H1 (cell line): ENCODE measurements around the gene KRT76.

Experiments
- BCL11A ChIP-seq, 2 experiments: IDR thresholded peaks; one replicate each; pipeline ENCODE4 v1.6.1; 2011; ENCODE audit warnings: low read depth in 2 of 2, low read length in 2 of 2, mild to moderate bottlenecking in 2 of 2
- CBX5 ChIP-seq: fragments of 300-800, 300-1000 bp; sonication (generic); IDR thresholded peaks from 2 replicates; pipeline ENCODE4 v1.7.1; 2016; ENCODE audit warnings: antibody characterized with exemption, low read length, low read depth
- CTCF ChIP-seq, 3 experiments: IDR thresholded peaks; 1 replicate in 2 of 3; 2 replicates in 1 of 3; pipeline versions ENCODE4 v1.5.1 to v1.6.1; 2011; ENCODE audit warnings: low read length in 3 of 3, mild to moderate bottlenecking in 3 of 3, inconsistent platforms in 2 of 3, low read depth in 1 of 3, moderate library complexity in 1 of 3; ENCODE audit not compliant: insufficient read depth in 1 of 3; ENCODE audit errors: control extremely low read depth in 1 of 3
- EZH2 ChIP-seq: fragments of 200-600 bp; sonication (generic); IDR thresholded peaks from 2 replicates; pipeline ENCODE4 v1.7.1; 2012; ENCODE audit warnings: low read depth, mild to moderate bottlenecking, moderate library complexity, low read length, inconsistent platforms; ENCODE audit not compliant: severe bottlenecking
- JUND ChIP-seq: IDR thresholded peaks from 2 replicates; pipeline ENCODE4 v1.6.1; 2011; ENCODE audit warnings: mild to moderate bottlenecking, improper control_type of control experiment, low read length
- POLR2A ChIP-seq, 2 experiments: IDR thresholded peaks; 1 replicate in 1 of 2; 2 replicates in 1 of 2; pipeline ENCODE4 v1.6.1; 2011; ENCODE audit warnings: low read depth in 2 of 2, low read length in 2 of 2, mild to moderate bottlenecking in 2 of 2; ENCODE audit errors: control extremely low read depth in 1 of 2
- RNF2 ChIP-seq: fragments of 200-900, 300-1000 bp; sonication (generic); IDR thresholded peaks from 2 replicates; pipeline ENCODE4 v1.7.1; 2016; ENCODE audit warnings: borderline replicate concordance, low read depth, mild to moderate bottlenecking, antibody characterized with exemption, low read length; ENCODE audit not compliant: poor library complexity, severe bottlenecking; ENCODE audit errors: missing control alignments
- SIN3A ChIP-seq, 2 experiments: IDR thresholded peaks in 1 of 2; conservative IDR thresholded peaks in 1 of 2; 2 replicates each; pipeline ENCODE4 v1.6.1; 2011 to 2012; ENCODE audit warnings: low read length in 2 of 2, improper control_type of control experiment in 1 of 2, low read depth in 1 of 2, mild to moderate bottlenecking in 1 of 2
- SIX5 ChIP-seq: IDR thresholded peaks from 2 replicates; pipeline ENCODE4 v1.6.1; 2011; ENCODE audit warnings: mild to moderate bottlenecking, low read depth, low read length
- SUZ12 ChIP-seq: fragments of 200-600 bp; sonication (generic); IDR thresholded peaks from 2 replicates; pipeline ENCODE4 v1.6.1; 2012; ENCODE audit warnings: mild to moderate bottlenecking, inconsistent platforms, low read length, moderate library complexity, mixed read lengths
- TCF12 ChIP-seq: IDR thresholded peaks from 2 replicates; pipeline ENCODE4 v1.6.1; 2011; ENCODE audit warnings: low read depth, mild to moderate bottlenecking, low read length
- USF2 ChIP-seq: IDR thresholded peaks from 2 replicates; pipeline ENCODE4 v1.6.1; 2011; ENCODE audit warnings: low read length, improper control_type of control experiment
- ZNF274 ChIP-seq: IDR thresholded peaks from 2 replicates; pipeline ENCODE4 v1.7.0; 2012; ENCODE audit warnings: low read length, borderline replicate concordance; ENCODE audit errors: extremely low read depth
- TF ChIP-seq, protein P1 (sequence below): IDR thresholded peaks from 2 replicates; pipeline ENCODE4 v1.6.1; 2012; ENCODE audit warnings: inconsistent platforms

GRCh38 chr12:52812073-52812400 is 34.9 kb upstream of the KRT76 start:
- TF ChIP-seq ZNF274 (no peak), SIN3A (conservative IDR thresholded peaks at IDR 0.05 in 1 of 2, IDR thresholded peaks at IDR 0.05 in 1 of 2; ENCODE audit: low read depth in 1 of 2, low read length in 2 of 2) (no peak), RNF2 (no peak), CTCF (IDR thresholded peaks at IDR 0.05; ENCODE audit: control extremely low read depth in 1 of 3, insufficient read depth in 1 of 3, low read depth in 1 of 3, low read length in 3 of 3) (no peak), POLR2A (IDR thresholded peaks at IDR 0.05; ENCODE audit: control extremely low read depth in 1 of 2, low read depth in 2 of 2, low read length in 2 of 2) (no peak), SUZ12 (no peak), CBX5 (no peak), USF2 (no peak), EZH2 (no peak), BCL11A (IDR thresholded peaks at IDR 0.05; ENCODE audit: low read depth in 2 of 2, low read length in 2 of 2) (no peak), TCF12 (no peak), JUND (no peak), SIX5 (no peak)
- TF ChIP-seq, protein P1, sequence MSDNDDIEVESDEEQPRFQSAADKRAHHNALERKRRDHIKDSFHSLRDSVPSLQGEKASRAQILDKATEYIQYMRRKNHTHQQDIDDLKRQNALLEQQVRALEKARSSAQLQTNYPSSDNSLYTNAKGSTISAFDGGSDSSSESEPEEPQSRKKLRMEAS, result no peak
